IPS DF 4.7 (cell line): Measurements from ENCODE around the gene MGARP.
A peak's percentile ranks its signal among the peaks of the same experiment; 100 is the strongest.
"Not testable (repeated sequence)": the region's sequence is repeated elsewhere in the genome, so short reads cannot be mapped to it uniquely, and the experiment has no call there.

ENCODE experiments used
- DNase-seq: peaks from one replicate; pipeline ENCODE4 v3.0.0-alpha.2; 2013; ENCODE audit warnings: low spot score; ENCODE audit errors: extremely low read depth

The MGARP gene

DNA sequence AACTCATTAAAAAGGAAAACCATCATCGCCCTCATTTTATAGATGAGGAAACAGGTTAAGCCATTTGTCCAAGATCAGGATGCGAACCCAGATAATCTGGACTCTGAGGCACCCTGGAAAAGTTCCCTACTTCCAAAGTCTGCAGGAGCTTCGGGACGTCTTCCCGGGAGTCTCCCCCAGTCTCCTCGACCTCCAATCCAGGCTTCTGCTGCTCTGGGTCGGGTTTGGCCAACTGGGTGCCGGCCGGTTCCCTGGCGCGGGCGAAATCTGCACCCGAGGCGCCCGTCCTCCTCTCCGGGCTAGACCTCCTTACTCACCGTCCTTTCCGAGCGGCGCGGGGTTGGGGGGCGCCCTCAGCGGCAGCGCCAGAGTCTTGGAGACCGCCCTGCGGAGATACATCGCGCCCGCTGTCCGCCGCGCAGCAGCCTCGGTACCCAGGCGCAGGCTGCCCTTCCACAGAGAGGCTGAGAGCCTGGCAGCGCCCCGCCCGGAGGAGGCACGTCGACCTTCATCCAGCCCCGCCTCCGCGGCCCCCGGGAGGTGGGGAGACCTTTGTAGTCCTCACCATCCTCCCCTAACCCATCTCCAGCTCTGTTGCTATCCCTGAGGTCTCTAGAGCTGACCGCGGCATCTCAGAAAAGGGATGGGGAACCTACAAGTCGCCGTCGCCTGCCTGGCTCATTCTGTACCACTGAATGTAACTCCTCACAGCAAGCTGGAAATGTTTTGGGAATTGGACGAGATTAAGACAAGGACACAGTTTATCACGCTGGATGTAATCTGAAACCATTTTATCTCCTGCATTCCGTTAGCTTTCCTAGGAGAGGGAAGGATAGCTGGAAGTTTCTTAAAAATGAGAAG is at the start of gene MGARP:
Gene MGARP (minus strand): TSS at position 466 of the 861 bp plus-strand sequence. CDS start 67 bp downstream, at position 399.
- no peak for DNase-seq

- no peak for DNase-seq
Observed at GRCh38 chr4:139329665-139330200, 49.7 kb upstream of the MGARP start.

DNA sequence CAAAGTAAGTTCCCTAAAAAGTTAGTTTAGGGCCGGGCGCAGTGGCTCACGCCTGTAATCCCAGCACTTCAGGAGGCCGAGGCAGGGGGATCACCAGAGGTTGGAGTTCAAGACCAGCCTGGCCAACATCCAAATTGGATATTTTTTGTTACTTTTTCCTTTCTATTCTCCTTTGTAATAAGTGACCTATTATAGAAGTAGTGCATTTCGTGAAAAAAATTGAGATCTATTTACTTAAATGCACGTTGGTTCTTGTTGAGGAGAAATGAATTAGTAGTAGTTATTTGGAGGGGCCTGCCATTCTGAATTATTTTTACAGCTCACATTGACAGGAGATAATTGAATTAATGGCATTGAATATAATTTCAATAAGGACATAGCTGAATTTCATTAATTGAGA is 44.6 kb upstream of the MGARP start:
- no peak for DNase-seq

DNA sequence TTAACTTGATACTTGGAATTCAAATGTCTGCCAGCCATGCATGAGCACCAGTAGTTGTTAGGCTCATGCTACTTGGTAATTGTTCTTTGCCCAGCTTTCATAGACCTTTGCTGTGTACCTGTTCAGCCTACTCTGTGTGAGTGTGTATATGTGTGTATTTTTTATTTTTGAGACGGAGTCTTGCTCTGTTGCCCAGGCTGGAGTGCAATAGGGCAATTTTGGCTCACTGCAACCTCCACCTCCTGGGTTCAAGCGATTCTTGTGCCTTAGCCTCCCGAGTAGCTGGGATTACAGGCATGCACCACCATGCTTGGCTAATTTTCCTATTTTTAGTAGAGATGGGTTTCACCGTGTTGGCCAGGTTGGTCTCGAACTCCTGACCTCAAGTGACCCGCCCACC is 42.5 kb upstream of the MGARP start:
- DNase-seq: not testable (repeated sequence)

DNA sequence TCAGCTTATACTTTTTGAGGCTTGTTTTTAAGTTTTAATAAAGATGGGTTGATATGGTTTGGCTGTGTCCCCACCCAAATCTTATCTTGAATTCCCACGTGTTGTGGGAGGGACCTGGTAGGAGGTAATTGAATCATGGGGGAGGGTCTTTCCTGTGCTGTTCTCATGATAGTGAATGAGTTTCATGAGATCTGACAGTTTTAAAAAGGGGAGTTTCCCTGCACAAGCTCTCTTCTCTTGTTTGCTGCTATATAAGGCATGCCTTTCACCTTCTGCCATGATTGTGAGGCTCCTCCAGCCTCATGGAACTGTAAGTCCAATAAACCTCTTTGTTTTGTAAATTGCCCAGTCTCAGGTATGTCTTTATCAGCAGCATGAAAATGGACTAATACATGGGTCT is 42.0 kb upstream of the MGARP start:
- not testable (repeated sequence) for DNase-seq

DNA sequence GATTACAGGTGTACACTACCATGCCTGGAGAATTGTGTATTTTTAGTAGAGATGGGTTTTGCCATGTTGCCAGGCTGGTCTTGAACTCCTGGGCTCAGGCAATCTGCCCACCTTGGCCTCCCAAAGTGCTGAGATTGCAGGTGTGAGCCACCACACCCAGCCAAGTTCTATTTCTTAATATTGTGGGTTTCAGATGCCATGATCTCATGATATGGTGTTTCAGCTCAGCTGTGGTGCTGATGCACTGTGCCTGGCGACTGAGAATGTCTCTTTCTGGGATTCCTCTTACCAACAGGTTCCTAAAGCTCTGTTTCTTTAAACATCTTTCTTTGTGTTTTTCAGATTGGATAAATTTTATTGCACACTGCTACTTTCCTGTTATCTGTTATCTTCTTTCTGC is 39.5 kb upstream of the MGARP start:
- DNase-seq: no peak

DNA sequence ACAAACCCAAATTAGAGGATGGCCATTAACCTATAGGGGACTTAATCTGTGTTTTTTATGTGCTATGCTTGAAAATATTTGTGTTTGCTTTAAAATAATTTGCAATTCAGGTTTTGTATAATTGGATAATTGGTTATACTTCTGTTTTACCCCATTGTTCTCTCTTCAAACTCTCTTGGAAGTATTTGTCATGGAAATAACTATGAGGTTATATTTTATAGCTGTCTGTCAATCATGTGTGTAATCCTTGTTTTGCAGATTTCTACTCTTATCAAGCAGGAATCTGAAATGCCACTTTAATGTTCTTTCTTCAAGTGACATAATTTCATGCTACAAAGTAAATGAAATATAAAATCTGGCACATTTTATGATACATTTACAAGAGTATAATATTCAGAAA is 37.6 kb upstream of the MGARP start:
- no peak for DNase-seq

DNA sequence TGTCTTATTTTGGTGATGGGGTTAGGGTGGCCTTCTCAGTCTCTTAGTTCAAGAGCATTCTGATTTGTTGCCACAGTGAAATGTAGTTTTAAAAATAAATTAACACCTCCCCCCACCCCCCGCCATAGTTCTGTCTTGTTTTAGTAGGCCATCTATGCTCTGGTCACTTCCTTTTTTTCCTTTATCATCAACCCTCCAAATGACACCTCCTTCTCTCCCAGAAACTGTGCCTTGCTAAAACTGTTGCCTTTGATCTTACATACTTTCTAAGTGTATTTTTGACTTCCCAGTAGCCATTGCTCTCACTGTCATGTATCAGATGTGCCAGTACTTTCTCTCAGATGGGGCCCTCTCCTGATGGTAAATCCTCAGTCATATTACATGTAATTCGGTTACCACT is 36.7 kb upstream of the MGARP start:
- DNase-seq: no peak

- DNase-seq: no peak
Observed at GRCh38 chr4:139315221-139315675, 35.2 kb upstream of the MGARP start.

DNA sequence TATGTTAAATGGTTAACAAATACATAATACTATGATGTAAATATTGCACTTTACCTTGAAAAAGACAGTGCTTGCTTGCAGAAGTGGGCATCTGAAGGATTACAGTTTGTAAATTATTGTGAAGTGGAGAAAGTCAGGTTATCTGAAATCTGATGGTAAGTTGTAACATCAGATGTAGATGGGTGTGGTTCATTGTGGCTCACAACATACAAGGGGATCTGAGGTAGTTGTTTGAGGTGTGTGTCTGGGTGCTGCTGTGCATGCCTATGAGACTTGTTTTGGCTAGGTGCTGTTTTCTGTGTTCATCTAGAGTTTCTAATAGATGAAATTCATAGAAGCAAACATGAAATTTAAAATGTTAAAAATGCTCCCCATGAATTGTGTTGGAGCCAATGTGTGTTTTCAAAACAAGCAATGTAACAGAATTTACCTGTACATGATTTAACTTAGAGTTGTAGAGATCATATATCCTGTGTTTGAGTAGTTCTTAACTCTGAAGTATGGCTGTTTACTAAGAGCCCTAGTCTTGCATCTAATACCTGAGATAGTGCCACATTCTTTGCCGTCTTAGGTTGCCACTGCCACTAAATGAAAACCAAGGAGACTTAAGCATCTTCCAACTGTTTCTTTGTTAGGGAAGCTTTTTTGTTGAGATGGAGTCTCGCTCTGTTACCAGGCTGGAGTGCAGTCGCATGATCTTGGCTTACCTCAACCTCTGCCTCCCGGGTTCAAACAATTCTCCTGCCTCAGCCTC is 34.2 kb upstream of the MGARP start:
- no peak for DNase-seq

DNA sequence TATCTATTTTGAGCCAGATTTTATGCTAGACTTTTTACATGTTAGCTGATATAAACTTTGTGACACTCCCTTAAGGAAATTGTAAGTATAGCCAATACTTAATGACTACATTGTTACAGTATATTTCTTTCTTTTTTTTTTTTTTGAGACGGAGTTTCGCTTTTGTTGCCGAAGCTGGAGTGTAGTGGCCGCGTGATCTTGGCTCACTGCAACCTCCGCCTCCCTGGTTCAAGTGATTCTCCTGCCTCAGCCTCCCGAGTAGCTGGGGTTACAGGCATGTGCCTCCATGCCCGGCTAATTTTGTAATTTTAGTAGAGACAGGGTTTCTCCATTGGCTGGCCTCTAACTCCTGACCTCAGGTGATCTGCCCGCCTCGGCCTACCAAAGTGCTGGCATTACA is 33.4 kb upstream of the MGARP start:
- not testable (repeated sequence) for DNase-seq

DNA sequence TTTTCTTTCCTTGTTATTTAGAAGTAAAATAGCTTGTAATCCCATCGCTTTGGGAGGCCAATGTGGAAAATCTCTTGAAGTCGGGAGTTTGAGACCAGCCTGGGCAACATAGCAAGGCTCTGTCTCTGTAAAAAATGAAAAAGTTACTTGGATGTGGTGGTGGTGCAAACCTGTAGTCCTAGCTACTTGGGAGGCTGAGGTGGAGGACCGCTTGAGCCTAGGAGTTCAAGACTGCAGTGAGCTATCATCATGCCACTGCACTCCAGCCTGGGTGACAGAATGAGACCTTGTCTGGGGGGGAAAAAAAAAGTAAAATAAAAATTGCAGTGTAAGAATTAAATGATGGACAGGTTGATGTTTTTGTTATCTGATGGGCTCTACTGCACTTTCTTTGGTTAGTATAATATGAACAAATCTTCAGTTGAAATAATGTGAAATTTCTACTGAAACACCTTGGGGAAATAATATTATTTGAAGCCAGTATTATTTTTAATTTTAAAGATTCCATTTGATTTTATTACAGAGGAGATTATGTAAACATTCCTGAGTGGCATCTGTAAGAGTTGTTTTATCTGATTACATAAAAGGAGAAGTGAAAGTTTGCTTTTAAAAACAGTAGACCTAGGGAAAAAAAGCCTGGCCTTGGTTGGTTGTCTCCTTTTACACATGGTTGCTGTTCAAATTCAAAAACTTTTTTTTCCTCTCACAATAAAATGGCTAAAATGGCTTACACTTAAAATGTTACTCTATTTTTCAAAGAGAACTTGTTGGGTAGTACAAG is 32.7 kb upstream of the MGARP start:
- DNase-seq: no peak

DNA sequence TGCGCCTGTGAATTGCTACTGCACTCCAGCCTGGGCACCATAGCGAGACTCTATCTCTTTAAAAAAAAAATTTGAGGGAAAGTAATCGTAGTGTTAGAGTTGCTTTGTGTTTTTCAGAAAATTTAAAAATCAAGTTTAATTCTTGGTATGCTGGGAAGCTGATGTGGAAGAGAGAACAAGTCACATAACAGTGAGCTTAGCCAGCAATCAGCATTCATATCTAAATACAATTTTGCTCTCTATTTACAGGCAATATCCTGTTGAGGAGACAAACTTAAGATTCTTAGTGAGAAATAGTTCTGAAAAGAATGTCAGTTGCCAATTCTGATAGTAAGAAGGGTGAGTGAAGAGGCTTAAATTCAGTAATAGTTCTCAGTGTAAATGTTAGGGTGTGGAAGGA is 31.9 kb upstream of the MGARP start:
- DNase-seq: no peak

- DNase-seq: no peak
Observed at GRCh38 chr4:139304920-139305319, 24.9 kb upstream of the MGARP start.

DNA sequence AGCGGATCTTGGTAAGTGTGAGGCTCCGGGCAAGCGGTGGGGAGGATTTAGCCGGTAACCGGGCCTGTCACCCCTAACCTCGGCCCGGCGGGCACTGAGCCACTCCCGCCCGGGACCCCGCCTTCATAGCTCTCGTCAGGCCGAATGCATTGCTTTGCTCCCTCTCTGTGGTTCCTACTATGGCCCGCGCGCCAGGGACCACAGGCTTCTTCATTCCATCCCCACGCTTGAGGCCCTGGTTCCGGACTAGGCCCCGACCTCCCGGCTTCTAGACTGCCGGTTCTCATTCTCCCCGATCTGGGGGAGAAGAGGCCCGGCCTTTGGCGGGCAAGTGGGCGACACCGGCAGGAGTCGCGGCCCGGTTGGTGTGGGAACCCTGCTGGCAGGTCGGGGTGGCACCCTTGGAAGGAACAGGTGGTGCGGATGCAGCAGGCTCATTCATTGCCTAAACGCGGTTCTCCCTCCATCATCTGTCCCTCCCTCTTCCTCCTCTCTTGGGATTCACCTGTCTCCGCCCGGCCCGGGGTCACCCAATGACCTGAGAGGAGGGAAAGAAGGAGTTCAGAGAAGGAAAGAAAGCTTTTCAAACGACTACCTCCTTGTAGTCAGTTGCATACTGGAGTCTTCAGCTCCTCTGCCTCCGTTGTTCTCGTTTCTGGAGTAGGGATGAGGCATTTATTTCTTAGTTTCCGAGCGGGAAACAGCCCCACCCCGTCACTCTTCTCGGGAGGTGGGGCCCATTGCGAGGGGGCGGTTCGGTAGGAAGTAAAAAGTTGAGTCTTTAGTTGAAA is 22.0 kb upstream of the MGARP start, which contains the start of gene NDUFC1:
Gene NDUFC1 (minus strand): TSS at position 657 of the 791 bp plus-strand sequence. CDS start 6,679 bp downstream, outside the sequence.
- no peak for DNase-seq

- peak; percentile 84 for DNase-seq
Observed at GRCh38 chr4:139301113-139301820, 21.2 kb upstream of the MGARP start, which contains the start of gene NAA15. Gene NAA15 (plus strand): TSS chr4:139301505. CDS start chr4:139301778, 273 bp downstream.

DNA sequence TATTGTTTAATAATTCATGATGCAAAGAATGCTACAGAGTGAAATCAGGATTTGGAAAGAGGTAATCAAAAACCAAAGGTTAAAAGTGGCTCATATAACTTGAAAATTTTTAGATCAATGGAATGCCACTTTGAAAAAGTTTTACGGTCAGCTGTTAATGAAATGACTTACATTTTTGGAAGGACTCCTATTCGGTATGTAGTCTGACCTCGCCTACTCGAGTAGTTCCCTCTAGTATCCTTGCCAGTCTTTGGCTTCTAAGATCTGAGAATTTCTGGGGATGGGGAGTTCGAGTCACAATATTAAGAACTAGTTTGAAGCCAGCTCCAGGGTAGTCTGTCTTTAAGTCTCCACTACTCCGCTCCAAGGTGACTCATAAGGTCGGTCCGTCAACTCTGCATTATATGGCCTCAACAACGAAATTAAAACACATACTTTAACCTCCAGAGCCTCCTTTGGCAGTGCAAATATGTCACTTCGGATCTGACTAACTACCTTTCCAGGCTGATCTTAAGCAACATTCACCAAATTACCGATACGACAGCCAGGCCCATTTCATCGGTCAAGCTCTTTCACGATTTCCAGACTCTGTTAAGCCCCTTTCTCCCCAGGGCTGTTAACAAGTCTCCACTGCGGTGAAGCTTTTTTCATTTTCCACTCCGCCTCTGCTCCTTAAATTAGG is 20.5 kb upstream of the MGARP start:
- no peak for DNase-seq

DNA sequence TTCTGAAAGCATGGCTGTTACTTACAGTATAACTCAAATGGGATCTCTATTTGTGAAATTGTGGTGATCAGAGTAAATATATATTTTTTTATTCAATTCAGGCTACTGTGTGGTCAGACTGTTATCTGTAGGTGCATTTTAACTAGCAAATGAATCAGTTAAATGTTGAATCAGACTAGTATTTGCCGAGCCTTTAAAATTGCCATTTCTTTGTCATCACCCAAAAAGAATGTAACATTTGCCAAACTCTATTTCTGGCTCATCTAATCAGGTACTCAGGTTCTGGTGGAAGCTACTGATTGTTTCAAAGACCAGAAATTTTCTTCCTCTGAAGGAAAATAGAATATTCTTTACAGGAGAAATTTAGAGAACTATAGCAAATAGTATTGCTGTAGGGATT is 19.5 kb upstream of the MGARP start:
- no peak for DNase-seq

DNA sequence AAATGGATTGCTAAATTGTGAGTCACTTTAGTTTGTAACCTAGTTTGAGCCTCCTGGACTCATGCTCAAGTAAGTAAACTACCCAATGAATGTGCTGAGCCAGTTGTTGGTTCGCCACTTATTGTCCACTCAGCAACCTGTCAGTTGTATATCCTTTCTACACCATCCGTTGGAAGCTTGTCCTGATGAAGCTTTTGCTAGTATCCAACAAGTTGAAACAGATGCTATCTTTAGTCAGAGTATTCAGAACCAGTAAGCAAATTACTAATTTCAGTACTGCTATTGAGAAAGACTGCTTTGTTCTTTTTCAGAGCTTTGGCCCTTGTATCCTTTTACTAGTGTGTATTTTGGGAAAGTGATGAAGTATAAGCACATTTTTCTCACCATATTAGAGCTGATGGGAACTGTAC is 17.0 kb upstream of the MGARP start:
- no peak for DNase-seq
